ENCODE measurements around the gene PPFIA3.

PPFIA3 gene

GRCh38 chr19:49188626-49189200 lies 69.4 kb downstream of the PPFIA3 start:
- DNase-seq: no peak

GRCh38 chr19:49189259-49189658 lies 69.9 kb downstream of the PPFIA3 start:
- no peak for DNase-seq

- no peak for DNase-seq
Observed at GRCh38 chr19:49190781-49191180, 71.4 kb downstream of the PPFIA3 start.

- DNase-seq: no peak
Observed at GRCh38 chr19:49193822-49194394, 74.6 kb downstream of the PPFIA3 start.

- no peak for DNase-seq
Observed at GRCh38 chr19:49194408-49194807, 75.1 kb downstream of the PPFIA3 start.

- DNase-seq: no peak
Observed at GRCh38 chr19:49196527-49197240, 77.3 kb downstream of the PPFIA3 start.

GRCh38 chr19:49200238-49200862 lies 81.0 kb downstream of the PPFIA3 start:
- no peak for DNase-seq
